Gastroesophageal sphincter (tissue), 4 donors: ENCODE measurements around the gene ROR1. TPM values are rescaled to one million over a fixed set of nuclear protein-coding genes. Genes with fewer than 3 reads are reported as not detected.

Source experiments
- ATAC-seq: fragments of 150-250 bp; one replicate; pipeline ENCODE4 v1.9.1; 2016; ENCODE audit warnings: mild to moderate bottlenecking, moderate library complexity
- H3K27ac ChIP-seq, 4 donors: fragments of 200-600 bp; sonication (generic) in 3 of 4; 1 replicate in 3 of 4; 2 replicates in 1 of 4; pipeline ENCODE4 v1.5.1; 2016 to 2019
- H3K27me3 ChIP-seq: fragments of 200-600 bp; sonication (generic); one replicate; pipeline ENCODE4 v1.5.1; 2019
- H3K36me3 ChIP-seq, 2 donors: fragments of 200-600 bp; sonication (generic); one replicate each; pipeline ENCODE4 v1.5.1; 2019; ENCODE audit warnings: control low read depth in 1 of 2
- H3K4me1 ChIP-seq, 3 donors: fragments of 200-600 bp; sonication (generic); 1 replicate in 2 of 3; 2 replicates in 1 of 3; pipeline ENCODE4 v1.5.1; 2016 to 2019; ENCODE audit warnings: control low read depth in 2 of 3
- H3K4me3 ChIP-seq, 2 donors: fragments of 200-600 bp; sonication (generic); one replicate each; pipeline ENCODE4 v1.5.1; 2019; ENCODE audit warnings: mild to moderate bottlenecking in 1 of 2, moderate library complexity in 1 of 2
- H3K9me3 ChIP-seq, 3 donors: fragments of 200-600 bp; sonication (generic); one replicate each; pipeline ENCODE4 v1.5.1; 2017 to 2019; ENCODE audit warnings: control low read depth in 2 of 3
- CTCF ChIP-seq, 4 experiments: fragments of 200-600 bp in 2 of 4; fragments of 450-650 bp in 2 of 4; sonication (generic) in 1 of 4; IDR thresholded peaks; one replicate each; pipeline ENCODE4 v1.5.1; 2017 to 2019; ENCODE audit warnings: antibody characterized with exemption in 4 of 4, mild to moderate bottlenecking in 2 of 4, moderate library complexity in 2 of 4
- EP300 ChIP-seq: sonication (generic); formaldehyde crosslinking; IDR thresholded peaks from one replicate; pipeline ENCODE4 v1.6.1; 2017; ENCODE audit warnings: antibody characterized with exemption, mild to moderate bottlenecking
- POLR2A ChIP-seq, 2 donors: fragments of 450-650 bp; IDR thresholded peaks; one replicate each; pipeline ENCODE4 v1.6.1; 2017; ENCODE audit warnings: antibody characterized with exemption in 2 of 2, mild to moderate bottlenecking in 2 of 2, moderate library complexity in 1 of 2
- POLR2AphosphoS5 ChIP-seq: sonication (generic); formaldehyde crosslinking; IDR thresholded peaks from one replicate; pipeline ENCODE4 v1.6.1; 2017; ENCODE audit warnings: antibody characterized with exemption
- WGBS, 2 donors: methylation state at CpG; one replicate each; pipeline ENCODE4 v1.1.5; 2018; ENCODE audit warnings: low coverage in 1 of 2; 5-methylcytosine and 5-hydroxymethylcytosine counted together
- total RNA-seq, 4 donors: library from RNA; depleted of rRNA; stranded (reverse); fragments of >200 nt; gene quantifications; one replicate each; pipeline ENCODE4 v1.1.0, GENCODE V29; 2016

ROR1 gene
- total RNA-seq, 4 donors from 2014 or later, result 5.0 to 38.0 (median 8.3) TPM

- ATAC-seq, result no peak
- H3K27ac ChIP-seq, result no peak overlapping the region
- H3K36me3 ChIP-seq, result no peaks in the 10 kb centered on the region
- no peaks in the 10 kb centered on the region for H3K27me3 ChIP-seq
- H3K4me1 ChIP-seq, result no peaks in the 10 kb centered on the region
- no peaks in the 10 kb centered on the region for H3K9me3 ChIP-seq
- TF ChIP-seq CTCF (IDR thresholded peaks at IDR 0.05) (no peak), POLR2AphosphoS5 (no peak), EP300 (no peak), POLR2A (IDR thresholded peaks at IDR 0.05) (no peak)
- no peak overlapping the region for H3K4me3 ChIP-seq
- 82 to 86% methylated on average over 5 to 7 of the region's 7 CpGs for WGBS, 2 donors
Measured at GRCh38 chr1:63975481-63975880, 201.7 kb downstream of the ROR1 start.

GRCh38 chr1:63976006-63976405, 202.2 kb downstream of the ROR1 start:
- WGBS, 2 donors, result 94 to 100% methylated on average over 1 of the region's 1 CpG

GRCh38 chr1:63977466-63977865, 203.6 kb downstream of the ROR1 start:
- Histone ChIP-seq H3K4me3 (no peak overlapping the region), H3K36me3 (no peaks in the 10 kb centered on the region), H3K4me1 (no peaks in the 10 kb centered on the region), H3K27ac (no peak overlapping the region), H3K9me3 (no peaks in the 10 kb centered on the region), H3K27me3 (no peaks in the 10 kb centered on the region)
- ATAC-seq, result no peak
- 88 to 91% methylated on average over 1 of the region's 1 CpG for WGBS, 2 donors
- no peak for TF ChIP-seq CTCF (IDR thresholded peaks at IDR 0.05)
- no peak for TF ChIP-seq EP300
- TF ChIP-seq POLR2A (IDR thresholded peaks at IDR 0.05), result no peak
- no peak for TF ChIP-seq POLR2AphosphoS5

More at GRCh38 chr1:63976006-63976405, 202.2 kb downstream of the ROR1 start:
- Histone ChIP-seq H3K9me3 (no peaks in the 10 kb centered on the region), H3K4me1 (no peaks in the 10 kb centered on the region), H3K4me3 (no peak overlapping the region), H3K36me3 (no peaks in the 10 kb centered on the region), H3K27me3 (no peaks in the 10 kb centered on the region), H3K27ac (no peak overlapping the region)
- ATAC-seq, result no peak
- TF ChIP-seq POLR2AphosphoS5 (no peak), EP300 (no peak), CTCF (IDR thresholded peaks at IDR 0.05) (no peak), POLR2A (IDR thresholded peaks at IDR 0.05) (no peak)

- Histone ChIP-seq H3K4me3 (no peak overlapping the region), H3K4me1 (peaks cover 0 to 16% (median 0%) of the 10 kb centered on the region in 3 donors), H3K27ac (no peak overlapping the region), H3K9me3 (no peaks in the 10 kb centered on the region), H3K27me3 (no peaks in the 10 kb centered on the region), H3K36me3 (no peaks in the 10 kb centered on the region)
- ATAC-seq, result no peak
- no peak for TF ChIP-seq POLR2AphosphoS5
- no peak for TF ChIP-seq EP300
- TF ChIP-seq CTCF (IDR thresholded peaks at IDR 0.05), result no peak
- no peak for TF ChIP-seq POLR2A (IDR thresholded peaks at IDR 0.05)
- 88 to 100% methylated on average over 2 to 3 of the region's 3 CpGs for WGBS, 2 donors
Measured at GRCh38 chr1:63980740-63981407, 207.1 kb downstream of the ROR1 start.

- ATAC-seq, result no peak
- 63 to 78% methylated on average over 1 of the region's 1 CpG for WGBS, 2 donors
- no peak for TF ChIP-seq CTCF (IDR thresholded peaks at IDR 0.05)
- Histone ChIP-seq H3K9me3 (no peaks in the 10 kb centered on the region), H3K4me3 (no peak overlapping the region), H3K27ac (no peak overlapping the region), H3K4me1 (peaks cover 0 to 16% (median 0%) of the 10 kb centered on the region in 3 donors), H3K27me3 (no peaks in the 10 kb centered on the region), H3K36me3 (no peaks in the 10 kb centered on the region)
Measured at GRCh38 chr1:63981408-63981773, 207.6 kb downstream of the ROR1 start.
